ENCODE data around the gene RAB18.

DNA sequence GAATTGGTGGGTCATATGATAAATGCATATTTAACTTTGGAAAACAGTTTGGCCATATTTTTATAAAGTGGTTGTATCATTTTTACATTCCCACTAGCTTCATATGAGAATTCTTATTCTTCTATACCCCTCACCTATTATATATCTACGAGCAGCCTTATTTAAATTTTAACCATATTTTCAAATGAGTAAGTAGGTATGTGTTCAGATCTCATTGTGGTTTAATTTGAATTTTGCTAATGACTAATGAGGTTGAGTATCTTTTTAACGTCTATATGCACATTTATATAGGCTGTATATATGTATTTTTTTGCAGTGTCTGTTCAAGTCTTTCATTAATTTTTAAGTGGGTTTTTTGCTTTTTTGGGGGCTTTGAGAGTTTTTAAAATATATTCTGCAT lies 14.2 kb downstream of the RAB18 start:
- TF ChIP-seq, protein P1, sequence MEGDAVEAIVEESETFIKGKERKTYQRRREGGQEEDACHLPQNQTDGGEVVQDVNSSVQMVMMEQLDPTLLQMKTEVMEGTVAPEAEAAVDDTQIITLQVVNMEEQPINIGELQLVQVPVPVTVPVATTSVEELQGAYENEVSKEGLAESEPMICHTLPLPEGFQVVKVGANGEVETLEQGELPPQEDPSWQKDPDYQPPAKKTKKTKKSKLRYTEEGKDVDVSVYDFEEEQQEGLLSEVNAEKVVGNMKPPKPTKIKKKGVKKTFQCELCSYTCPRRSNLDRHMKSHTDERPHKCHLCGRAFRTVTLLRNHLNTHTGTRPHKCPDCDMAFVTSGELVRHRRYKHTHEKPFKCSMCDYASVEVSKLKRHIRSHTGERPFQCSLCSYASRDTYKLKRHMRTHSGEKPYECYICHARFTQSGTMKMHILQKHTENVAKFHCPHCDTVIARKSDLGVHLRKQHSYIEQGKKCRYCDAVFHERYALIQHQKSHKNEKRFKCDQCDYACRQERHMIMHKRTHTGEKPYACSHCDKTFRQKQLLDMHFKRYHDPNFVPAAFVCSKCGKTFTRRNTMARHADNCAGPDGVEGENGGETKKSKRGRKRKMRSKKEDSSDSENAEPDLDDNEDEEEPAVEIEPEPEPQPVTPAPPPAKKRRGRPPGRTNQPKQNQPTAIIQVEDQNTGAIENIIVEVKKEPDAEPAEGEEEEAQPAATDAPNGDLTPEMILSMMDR (optimal IDR thresholded peaks at IDR 0.05 in 1 of 3, IDR thresholded peaks at IDR 0.05 in 1 of 3, conservative IDR thresholded peaks at IDR 0.05 in 1 of 3; ENCODE audit: extremely low read depth in 1 of 3, insufficient read depth in 2 of 3, low read length in 3 of 3): no peak
- no peak for TF ChIP-seq EZH2 (IDR thresholded peaks at IDR 0.05; ENCODE audit: low read length)

All from keratinocyte (primary cell).